H1 (cell line): ENCODE results near the gene SMU1. TPM values are rescaled to one million over a fixed set of nuclear protein-coding genes. Genes with fewer than 3 reads are reported as not detected.

Experiments
- CTCF ChIA-PET: fragments of 300-600 bp; sonication (Branson Sonifier 250); formaldehyde crosslinking; loops from one replicate; lab custom pipeline; 2021; ENCODE audit not compliant: partially characterized antibody; lab: Charles Lee
- POLR2A ChIA-PET: fragments of 300-600 bp; sonication (Branson Sonifier 250); formaldehyde crosslinking; loops from one replicate; lab custom pipeline; 2021; ENCODE audit warnings: inconsistent platforms; ENCODE audit not compliant: partially characterized antibody; lab: Charles Lee
- DNase-seq, 2 experiments: peaks; one replicate each; pipeline versions ENCODE4 v3.0.0 to v3.0.0-alpha.2; 2010 to 2022; ENCODE audit warnings: low spot score in 2 of 2, low read depth in 1 of 2, mixed read lengths in 1 of 2
- FAIRE-seq: peaks from 2 replicates; lab custom pipeline; 2011; peaks lifted over from hg19 to GRCh38; lab: Jason Lieb, UNC
- H2AFZ ChIP-seq: 2 replicates; pipeline ENCODE4 v1.8.1; 2012; ENCODE audit warnings: low read length, inconsistent platforms
- H2AK5ac ChIP-seq: 2 replicates; pipeline ENCODE4 v1.6.1; 2013; ENCODE audit warnings: low read depth, low read length
- H2BK120ac ChIP-seq: replicated peaks from 2 replicates; pipeline ENCODE3; 2013; ENCODE audit warnings: low read depth, low read length, inconsistent platforms
- H2BK12ac ChIP-seq: 2 replicates; pipeline ENCODE4 v1.6.1; 2013; ENCODE audit warnings: low read depth, low read length
- H2BK15ac ChIP-seq: 2 replicates; pipeline ENCODE4 v1.6.1; 2013; ENCODE audit warnings: low read length
- H2BK20ac ChIP-seq: 2 replicates; pipeline ENCODE4 v1.6.1; 2013; ENCODE audit warnings: low read length
- H2BK5ac ChIP-seq: 2 replicates; pipeline ENCODE4 v1.6.1; 2013; ENCODE audit warnings: low read depth, low read length
- H3K14ac ChIP-seq: 2 replicates; pipeline ENCODE4 v1.6.1; 2013; ENCODE audit warnings: inconsistent platforms; ENCODE audit not compliant: insufficient read length
- H3K18ac ChIP-seq: 2 replicates; pipeline ENCODE4 v1.6.1; 2013; ENCODE audit warnings: low read length; ENCODE audit errors: extremely low read depth
- H3K23ac ChIP-seq: 2 replicates; pipeline ENCODE4 v1.6.1; 2013; ENCODE audit warnings: inconsistent platforms; ENCODE audit not compliant: insufficient read length
- H3K23me2 ChIP-seq: 2 replicates; pipeline ENCODE4 v1.6.1; 2013; ENCODE audit warnings: low read depth, low read length
- H3K27ac ChIP-seq: 2 replicates; pipeline ENCODE4 v1.6.1; 2011; ENCODE audit warnings: low read depth, low read length, inconsistent platforms
- H3K27me3 ChIP-seq, 4 experiments: replicated peaks in 1 of 4; 1 replicate in 1 of 4; 2 replicates in 3 of 4; pipeline versions ENCODE4 v1.6.1 to v1.8.1; 2011 to 2013; ENCODE audit warnings: low read length in 3 of 4, mild to moderate bottlenecking in 3 of 4, inconsistent platforms in 2 of 4, mixed read lengths in 2 of 4, moderate library complexity in 1 of 4; ENCODE audit not compliant: control insufficient read depth in 3 of 4, insufficient read depth in 3 of 4; ENCODE audit errors: extremely low read depth in 1 of 4
- H3K36me3 ChIP-seq, 4 experiments: 2 replicates each; pipeline versions ENCODE4 v1.6.1 to v1.8.1; 2011 to 2013; ENCODE audit warnings: mild to moderate bottlenecking in 4 of 4, low read length in 3 of 4, moderate library complexity in 2 of 4, control low read depth in 1 of 4, inconsistent platforms in 1 of 4; ENCODE audit not compliant: insufficient read depth in 4 of 4, control insufficient read depth in 2 of 4
- H3K4ac ChIP-seq: replicated peaks from 2 replicates; pipeline ENCODE3; 2013; ENCODE audit warnings: low read length, low read depth, mixed read lengths, inconsistent platforms; ENCODE audit not compliant: insufficient read length
- H3K4me1 ChIP-seq, 4 experiments: replicated peaks in 1 of 4; 1 replicate in 1 of 4; 2 replicates in 3 of 4; pipeline versions ENCODE4 v1.6.1 to v1.8.1; 2011 to 2013; ENCODE audit warnings: low read length in 3 of 4, inconsistent platforms in 2 of 4, mixed read lengths in 1 of 4; ENCODE audit not compliant: insufficient read depth in 4 of 4, control insufficient read depth in 3 of 4
- H3K4me2 ChIP-seq, 2 experiments: 2 replicates each; pipeline versions ENCODE4 v1.6.1 to v1.8.1; 2011 to 2013; ENCODE audit warnings: low read depth in 2 of 2, low read length in 2 of 2, control low read depth in 1 of 2, inconsistent platforms in 1 of 2, mild to moderate bottlenecking in 1 of 2; ENCODE audit not compliant: insufficient read depth in 1 of 2
- H3K4me3 ChIP-seq, 4 experiments: fragments of 200-600, 300-600 bp in 1 of 4; sonication (generic), shearing (Covaris generic), sonication (Bioruptor Twin) in 1 of 4; 2 replicates each; pipeline versions ENCODE4 v1.5.1 to v1.8.1; 2011 to 2016; ENCODE audit warnings: low read length in 4 of 4, low read depth in 3 of 4, control low read depth in 2 of 4, inconsistent platforms in 2 of 4, mild to moderate bottlenecking in 2 of 4, mixed read lengths in 1 of 4, moderate library complexity in 1 of 4; ENCODE audit not compliant: insufficient read depth in 2 of 4; ENCODE audit errors: extremely low read depth in 1 of 4
- H3K56ac ChIP-seq: replicated peaks from 2 replicates; pipeline ENCODE3; 2013; ENCODE audit warnings: low read depth, mild to moderate bottlenecking, mixed read lengths, low read length, inconsistent platforms; ENCODE audit not compliant: insufficient read length
- H3K79me1 ChIP-seq: 2 replicates; pipeline ENCODE4 v1.6.1; 2013; ENCODE audit warnings: low read depth, low read length, control low read depth
- H3K79me2 ChIP-seq, 2 experiments: 2 replicates each; pipeline versions ENCODE4 v1.6.1 to v1.8.1; 2012 to 2013; ENCODE audit warnings: low read length in 2 of 2, mild to moderate bottlenecking in 2 of 2, inconsistent platforms in 1 of 2; ENCODE audit not compliant: insufficient read depth in 2 of 2, control insufficient read depth in 1 of 2
- H3K9ac ChIP-seq, 4 experiments: replicated peaks in 1 of 4; 1 replicate in 1 of 4; 2 replicates in 3 of 4; pipeline versions ENCODE4 v1.6.1 to v1.8.1; 2011 to 2013; ENCODE audit warnings: low read depth in 3 of 4, low read length in 3 of 4, control low read depth in 2 of 4, mild to moderate bottlenecking in 2 of 4, moderate library complexity in 2 of 4, inconsistent platforms in 1 of 4; ENCODE audit errors: extremely low read depth in 1 of 4
- H3K9me3 ChIP-seq, 2 experiments: 2 replicates each; pipeline versions ENCODE4 v1.6.1 to v1.8.1; 2012 to 2013; ENCODE audit warnings: mild to moderate bottlenecking in 2 of 2, moderate library complexity in 2 of 2, control low read depth in 1 of 2, inconsistent platforms in 1 of 2, low read depth in 1 of 2, low read length in 1 of 2, mixed read lengths in 1 of 2; ENCODE audit not compliant: insufficient read depth in 2 of 2
- H4K20me1 ChIP-seq, 2 experiments: replicated peaks in 1 of 2; 2 replicates each; pipeline versions ENCODE3 to v1.8.1; 2011 to 2013; ENCODE audit warnings: inconsistent platforms in 2 of 2, low read length in 2 of 2, mild to moderate bottlenecking in 1 of 2; ENCODE audit not compliant: insufficient read depth in 2 of 2, control insufficient read depth in 1 of 2
- H4K5ac ChIP-seq: 2 replicates; pipeline ENCODE4 v1.6.1; 2013; ENCODE audit warnings: low read length, low read depth, mixed read lengths, inconsistent platforms; ENCODE audit not compliant: insufficient read length
- H4K8ac ChIP-seq: 2 replicates; pipeline ENCODE4 v1.8.0; 2013; ENCODE audit warnings: mild to moderate bottlenecking, moderate library complexity, low read length, inconsistent platforms; ENCODE audit not compliant: insufficient read depth; ENCODE audit errors: extremely low read depth
- H4K91ac ChIP-seq: replicated peaks from 2 replicates; pipeline ENCODE3; 2013; ENCODE audit warnings: low read length, mixed read lengths, inconsistent platforms; ENCODE audit not compliant: insufficient read length
- CEBPB ChIP-seq: IDR thresholded peaks from 2 replicates; pipeline ENCODE4 v1.6.1; 2012; ENCODE audit warnings: low read depth, low read length
- GABPA ChIP-seq: IDR thresholded peaks from 2 replicates; pipeline ENCODE4 v1.6.1; 2011; ENCODE audit warnings: mild to moderate bottlenecking, low read length, moderate library complexity, borderline replicate concordance; ENCODE audit not compliant: insufficient read depth
- TBP ChIP-seq: IDR thresholded peaks from 2 replicates; pipeline ENCODE4 v1.6.1; 2011; ENCODE audit warnings: low read depth, low read length, improper control_type of control experiment
- WGBS, 2 experiments: shearing (Covaris generic) in 1 of 2; methylation state at CpG; one replicate each; pipeline versions ENCODE4 v1.1.6 to v1.1.7; 2013 to 2015; ENCODE audit warnings: low lambda C conversion rate in 2 of 2, mixed read lengths in 2 of 2, inconsistent platforms in 1 of 2, low coverage in 1 of 2, missing lambda C conversion rate in 1 of 2; ENCODE audit not compliant: insufficient replicate concordance in 2 of 2, insufficient coverage in 1 of 2, insufficient read length in 1 of 2; ENCODE audit errors: extremely low coverage in 1 of 2, missing lambda C conversion rate in 1 of 2; 5-methylcytosine and 5-hydroxymethylcytosine counted together
- polyA plus RNA-seq, 7 experiments: library from polyadenylated mRNA; depleted of rRNA in 3 of 7; stranded (reverse) in 5 of 7; unstranded in 2 of 7; fragments of >200 nt in 5 of 7; fragments of 200-250 nt in 2 of 7; gene quantifications; 1 replicate in 5 of 7; 2 replicates in 1 of 7; 4 replicates in 1 of 7; pipeline versions ENCODE4 v1.2.1 to v1.2.3, GENCODE V29; 2011 to 2013; ENCODE audit warnings: missing spikeins in 2 of 7, mixed read lengths in 2 of 7
- total RNA-seq: library from RNA; stranded (reverse); fragmentation: NEBNext Ultra II Directional; extraction: Animal tissue kit (Norgen Biotek cat#: 25700); gene quantifications from 2 replicates; pipeline ENCODE4 v1.2.1, GENCODE V29; 2021
- TF ChIP-seq, protein P1 (sequence below): IDR thresholded peaks from 2 replicates; pipeline ENCODE4 v1.6.1; 2012; ENCODE audit warnings: inconsistent platforms

Gene SMU1
- total and polyA plus RNA-seq, 2 of the 8 experiments (the other 6 are each of a cell fraction or from before 2014, with no cell fraction given), result 8.4 to 26.0 TPM

DNA sequence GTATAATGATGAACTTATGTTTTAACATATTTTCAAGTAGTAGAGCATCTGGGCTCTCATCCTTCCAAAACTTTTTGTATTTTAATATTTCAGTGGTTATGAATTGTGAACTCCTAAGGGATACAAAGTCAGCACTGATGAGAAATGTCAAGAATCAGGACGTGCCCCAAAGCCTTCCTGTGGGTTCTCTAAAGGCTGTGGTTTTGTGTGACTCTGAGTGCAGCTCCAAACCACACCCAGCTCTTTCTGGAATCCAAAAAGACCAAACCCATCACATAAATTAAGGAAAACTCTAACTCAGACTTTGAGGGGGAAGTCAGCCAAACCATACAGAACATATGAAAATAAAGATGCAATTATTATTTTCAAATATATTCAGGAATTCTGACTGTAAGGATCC, 40.8 kb upstream of the SMU1 start:
- H3K4me1 ChIP-seq, result peaks cover 0 to 3% (median 0%) of the 10 kb centered on the region in 4 experiments; a peak in 1 of 7 replicates
- H3K27ac ChIP-seq, result no peak overlapping the region
- H4K91ac ChIP-seq, result no peak overlapping the region
- TF ChIP-seq GABPA (no peak), CEBPB (no peak), TBP (no peak)
- TF ChIP-seq, protein P1, sequence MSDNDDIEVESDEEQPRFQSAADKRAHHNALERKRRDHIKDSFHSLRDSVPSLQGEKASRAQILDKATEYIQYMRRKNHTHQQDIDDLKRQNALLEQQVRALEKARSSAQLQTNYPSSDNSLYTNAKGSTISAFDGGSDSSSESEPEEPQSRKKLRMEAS, result no peak

More for the DNA sequence above, 40.8 kb upstream of the SMU1 start:
- Histone ChIP-seq H2BK5ac (no peak overlapping the region), H3K36me3 (no peaks in the 10 kb centered on the region), H3K4ac (no peak overlapping the region), H2AK5ac (no peak overlapping the region), H3K9me3 (no peaks in the 10 kb centered on the region), H3K79me2 (no peaks in the 10 kb centered on the region), H3K56ac (no peak overlapping the region), H3K23me2 (no peaks in the 10 kb centered on the region), H2BK20ac (no peak overlapping the region), H4K20me1 (no peaks in the 10 kb centered on the region), H3K79me1 (no peaks in the 10 kb centered on the region; the same call in 1 of the 2 replicates), H2BK12ac (no peak overlapping the region), H3K14ac (no peak overlapping the region), H3K4me3 (no peak overlapping the region), H2BK15ac (no peak overlapping the region), H3K4me2 (no peak overlapping the region), H4K5ac (no peak overlapping the region), H3K23ac (no peak overlapping the region), H3K9ac (no peak overlapping the region), H3K27me3 (no peaks in the 10 kb centered on the region), H4K8ac (no peak overlapping the region), H2AFZ (no peak overlapping the region), H2BK120ac (no peak overlapping the region), H3K18ac (no peak overlapping the region)
- ChIA-PET POLR2A (no interaction called here), CTCF (interaction anchor here (0.6 to 1.8 kb wide), 2 partner anchors 8 to 807 kb away, joined by 3 to 5 read pairs; no protein-coding TSS in a partner anchor)
- DNase-seq, result no peak
- no peak for FAIRE-seq
- WGBS, 2 experiments, result 57% methylated on average over 1 of the region's 1 CpG; no CpG with 5 or more reads in 1 of the 2 experiments
